IMR-90 (cell line): ENCODE results near the gene TMEM129. TPM values are rescaled to one million over a fixed set of nuclear protein-coding genes. Genes with fewer than 3 reads are reported as not detected.

Experiments
- ATAC-seq: fragments of 200-7000 bp; cut with Tn5 transposase; 2 replicates; pipeline ENCODE4 v1.9.1; 2020; ENCODE audit warnings: low read depth, mild to moderate bottlenecking, moderate library complexity
- BruUV-seq: library from RNA; stranded (reverse); fragments of 400-500 nt; replicated peaks from 2 replicates; lab custom pipeline; 2021; lab: Mats Ljungman, UMichigan
- CTCF ChIA-PET: fragments of 300-600 bp; formaldehyde crosslinking; extraction: SDS; loops from one replicate; lab custom pipeline; 2021; ENCODE audit warnings: antibody characterized with exemption; lab: Yijun Ruan, JAX
- POLR2A ChIA-PET: fragments of 300-600 bp; sonication (Branson Sonifier 250); formaldehyde crosslinking; loops from one replicate; lab custom pipeline; 2022; ENCODE audit warnings: antibody characterized with exemption; ENCODE audit not compliant: unreplicated experiment; lab: Charles Lee
- DNase-seq: peaks from one replicate; pipeline ENCODE4 v3.0.0; 2013
- H2AFZ ChIP-seq: replicated peaks from 2 replicates; pipeline ENCODE3; 2013; ENCODE audit warnings: low read length, mild to moderate bottlenecking; ENCODE audit not compliant: poor library complexity
- H2AK5ac ChIP-seq: 2 replicates; pipeline ENCODE4 v1.6.1; 2013; ENCODE audit warnings: low read depth, low read length, inconsistent platforms
- H2AK9ac ChIP-seq: replicated peaks from 2 replicates; pipeline ENCODE3; 2013; ENCODE audit warnings: mild to moderate bottlenecking, low read depth, low read length, moderate library complexity; ENCODE audit not compliant: poor library complexity
- H2BK120ac ChIP-seq: 2 replicates; pipeline ENCODE4 v1.6.1; 2013; ENCODE audit warnings: low read depth, low read length, inconsistent platforms
- H2BK15ac ChIP-seq: 3 replicates; pipeline ENCODE4 v1.6.1; 2013; ENCODE audit warnings: low read depth, low read length, inconsistent platforms
- H2BK20ac ChIP-seq: 2 replicates; pipeline ENCODE4 v1.6.1; 2013; ENCODE audit warnings: low read depth, mild to moderate bottlenecking, inconsistent platforms, low read length, moderate library complexity
- H2BK5ac ChIP-seq: 2 replicates; pipeline ENCODE4 v1.6.1; 2013; ENCODE audit warnings: mild to moderate bottlenecking, low read depth, low read length, inconsistent platforms; ENCODE audit not compliant: poor library complexity, severe bottlenecking
- H3K14ac ChIP-seq: replicated peaks from 2 replicates; pipeline ENCODE4 v1.6.1; 2013; ENCODE audit warnings: low read depth, low read length, inconsistent platforms
- H3K18ac ChIP-seq: 2 replicates; pipeline ENCODE4 v1.6.1; 2013; ENCODE audit warnings: low read depth, low read length, control low read depth
- H3K23ac ChIP-seq: 2 replicates; pipeline ENCODE4 v1.6.1; 2013; ENCODE audit warnings: low read depth, low read length, inconsistent platforms
- H3K27ac ChIP-seq: 2 replicates; pipeline ENCODE4 v1.5.1; 2013; ENCODE audit warnings: mild to moderate bottlenecking, control low read depth, low read length; ENCODE audit not compliant: insufficient read depth
- H3K27me3 ChIP-seq: 2 replicates; pipeline ENCODE4 v1.6.1; 2013; ENCODE audit warnings: low read length; ENCODE audit not compliant: control insufficient read depth, insufficient read depth
- H3K36me3 ChIP-seq: 2 replicates; pipeline ENCODE4 v1.6.1; 2013; ENCODE audit warnings: low read length, mixed read lengths; ENCODE audit not compliant: control insufficient read depth, insufficient read depth
- H3K4ac ChIP-seq: 2 replicates; pipeline ENCODE4 v1.6.1; 2013; ENCODE audit warnings: low read depth, low read length, inconsistent platforms
- H3K4me1 ChIP-seq: 2 replicates; pipeline ENCODE4 v1.6.1; 2013; ENCODE audit warnings: low read length, mixed read lengths; ENCODE audit not compliant: control insufficient read depth, insufficient read depth
- H3K4me2 ChIP-seq: 2 replicates; pipeline ENCODE4 v1.6.1; 2013; ENCODE audit warnings: low read depth, mild to moderate bottlenecking, control low read depth, low read length, moderate library complexity
- H3K4me3 ChIP-seq: 2 replicates; pipeline ENCODE4 v1.5.1; 2013; ENCODE audit warnings: low read depth, mild to moderate bottlenecking, control low read depth, low read length, moderate library complexity; ENCODE audit not compliant: insufficient read depth
- H3K56ac ChIP-seq: 2 replicates; pipeline ENCODE4 v1.6.1; 2013; ENCODE audit warnings: low read length, inconsistent platforms; ENCODE audit not compliant: insufficient read depth; ENCODE audit errors: extremely low read depth
- H3K79me1 ChIP-seq, 2 experiments: 2 replicates each; pipeline ENCODE4 v1.6.1; 2013; ENCODE audit warnings: low read length in 2 of 2, inconsistent platforms in 1 of 2, low read depth in 1 of 2
- H3K9ac ChIP-seq: 2 replicates; pipeline ENCODE4 v1.6.1; 2013; ENCODE audit warnings: low read depth, low read length, control low read depth
- H3K9me1 ChIP-seq: 2 replicates; pipeline ENCODE4 v1.6.1; 2013; ENCODE audit warnings: low read length, inconsistent platforms; ENCODE audit not compliant: insufficient read depth
- H3K9me3 ChIP-seq: 2 replicates; pipeline ENCODE4 v1.6.1; 2013; ENCODE audit warnings: low read length; ENCODE audit not compliant: control insufficient read depth, insufficient read depth
- H4K20me1 ChIP-seq: 2 replicates; pipeline ENCODE4 v1.6.1; 2013; ENCODE audit warnings: low read length, inconsistent platforms; ENCODE audit not compliant: insufficient read depth
- H4K5ac ChIP-seq: 2 replicates; pipeline ENCODE4 v1.6.1; 2013; ENCODE audit warnings: mild to moderate bottlenecking, low read depth, low read length, control low read depth
- H4K8ac ChIP-seq, 2 experiments: 2 replicates each; pipeline ENCODE4 v1.6.1; 2013; ENCODE audit warnings: low read depth in 2 of 2, low read length in 2 of 2, control low read depth in 1 of 2, inconsistent platforms in 1 of 2
- H4K91ac ChIP-seq: 2 replicates; pipeline ENCODE4 v1.6.1; 2013; ENCODE audit warnings: low read depth, low read length, inconsistent platforms; ENCODE audit not compliant: insufficient read depth
- CHD1 ChIP-seq: IDR thresholded peaks from 2 replicates; pipeline ENCODE4 v1.6.1; 2012; ENCODE audit warnings: low read depth, low read length, improper control_type of control experiment
- CTCF ChIP-seq: conservative IDR thresholded peaks from 2 replicates; pipeline ENCODE4 v1.5.1; 2012; ENCODE audit warnings: mild to moderate bottlenecking, low read depth, low read length, improper control_type of control experiment
- ELK1 ChIP-seq: fragments of 150-350 bp; IDR thresholded peaks from 2 replicates; pipeline ENCODE4 v1.6.1; 2016; ENCODE audit warnings: low read depth, mild to moderate bottlenecking, low read length, moderate library complexity, borderline replicate concordance
- FOS ChIP-seq: fragments of 150-350 bp; IDR thresholded peaks from 2 replicates; pipeline ENCODE4 v1.6.1; 2016; ENCODE audit warnings: low read depth, low read length
- MAFK ChIP-seq: IDR thresholded peaks from 2 replicates; pipeline ENCODE4 v1.6.1; 2012; ENCODE audit warnings: low read depth, low read length, improper control_type of control experiment
- MAZ ChIP-seq: IDR thresholded peaks from 2 replicates; pipeline ENCODE4 v1.6.1; 2012; ENCODE audit warnings: low read depth, mild to moderate bottlenecking, low read length, improper control_type of control experiment, moderate library complexity, borderline replicate concordance
- NFE2L2 ChIP-seq: fragments of 150-350 bp; IDR thresholded peaks from 2 replicates; pipeline ENCODE4 v1.6.1; 2016; ENCODE audit warnings: low read depth, mild to moderate bottlenecking, low read length
- POLR2A ChIP-seq: IDR thresholded peaks from 2 replicates; pipeline ENCODE4 v1.6.1; 2012; ENCODE audit warnings: mild to moderate bottlenecking, low read depth, low read length
- RAD21 ChIP-seq: IDR thresholded peaks from 2 replicates; pipeline ENCODE4 v1.6.1; 2012; ENCODE audit warnings: low read length, improper control_type of control experiment
- RCOR1 ChIP-seq: IDR thresholded peaks from 2 replicates; pipeline ENCODE4 v1.6.1; 2012; ENCODE audit warnings: mild to moderate bottlenecking, low read length, improper control_type of control experiment; ENCODE audit not compliant: insufficient replicate concordance
- WGBS, 2 experiments: methylation state at CpG; one replicate each; pipeline versions ENCODE4 v1.1.5 to v1.1.7; 2013; ENCODE audit warnings: missing lambda C conversion rate in 2 of 2; ENCODE audit not compliant: insufficient read length in 1 of 2; ENCODE audit errors: extremely low coverage in 2 of 2; 5-methylcytosine and 5-hydroxymethylcytosine counted together
- dilution Hi-C: fragments of 300-500 bp; cut with HindIII; formaldehyde crosslinking; loops from one replicate; pipeline ENCODE4 v1.14.3; 2018; ENCODE audit warnings: low sequenced_read_pairs; ENCODE audit not compliant: unreplicated experiment
- in situ Hi-C: fragments of 300-500 bp; cut with MboI; formaldehyde crosslinking; loops from 3 replicates; pipeline ENCODE4 v1.14.3; 2019; ENCODE audit warnings: low sequenced_read_pairs, inconsistent platforms, mixed read lengths
- intact Hi-C: fragments of 100-400 bp; cut with micrococcal nuclease; formaldehyde crosslinking; loops from 2 replicates; pipeline ENCODE4 v1.10.0; 2022
- polyA plus RNA-seq, 3 experiments: library from polyadenylated mRNA; depleted of rRNA; stranded (reverse); fragments of >200 nt; gene quantifications; 2 replicates each; pipeline ENCODE4 v1.2.3, GENCODE V29; 2012; ENCODE audit warnings: low replicate concordance in 1 of 3
- total RNA-seq: library from RNA; depleted of rRNA; stranded (reverse); fragments of >200 nt; gene quantifications from 2 replicates; pipeline ENCODE4 v1.2.3, GENCODE V29; 2012

TMEM129 gene
- total and polyA plus RNA-seq, 2 of the 4 experiments (the other 2 are of a cell fraction), result 6.6 to 26.6 TPM

- no peak for DNase-seq
- WGBS, 2 experiments, result 100% methylated on average over 7 of the region's 20 CpGs; no CpG with 5 or more reads in 1 of the 2 experiments
Measured at GRCh38 chr4:1735215-1735614, 14.1 kb upstream of the TMEM129 start.

More at GRCh38 chr4:1735215-1735614, 14.1 kb upstream of the TMEM129 start:
- Histone ChIP-seq H3K56ac (no peak overlapping the region), H3K18ac (no peak overlapping the region), H3K4me2 (no peak overlapping the region), H4K5ac (no peak overlapping the region), H3K27me3 (no peaks in the 10 kb centered on the region), H2AFZ (no peak overlapping the region), H3K4me3 (no peak overlapping the region), H3K23ac (no peak overlapping the region), H3K4me1 (peaks cover 2% of the 10 kb centered on the region; the same call in 1 of the 2 replicates), H3K27ac (no peak overlapping the region), H4K8ac (no peak overlapping the region), H2AK5ac (no peak overlapping the region), H3K14ac (no peak overlapping the region), H2BK120ac (no peak overlapping the region), H2BK20ac (no peak overlapping the region), H3K4ac (no peak overlapping the region), H3K9me3 (peaks cover 11% of the 10 kb centered on the region), H3K79me1 (peaks cover 31 to 54% of the 10 kb centered on the region in 2 experiments), H2AK9ac (peak overlapping the region; percentile 55), H2BK5ac (no peak overlapping the region), H2BK15ac (no peak overlapping the region), H4K91ac (no peak overlapping the region), H3K36me3 (peaks cover 53% of the 10 kb centered on the region), H3K9me1 (peaks cover 6% of the 10 kb centered on the region), H3K9ac (no peak overlapping the region), H4K20me1 (peaks cover 12% of the 10 kb centered on the region; the same call in 1 of the 2 replicates)
- ChIA-PET POLR2A (no interaction called here), CTCF (no interaction called here)
- dilution Hi-C loops, result no loop called here
- TF ChIP-seq RCOR1 (no peak), CHD1 (no peak), NFE2L2 (no peak), FOS (no peak), POLR2A (no peak), ELK1 (no peak), MAFK (no peak), RAD21 (no peak), MAZ (no peak), CTCF (no peak)
- ATAC-seq, result no peak
- in situ Hi-C loops, result no loop called here
- intact Hi-C loops, result no loop called here
- BruUV-seq, result no TSS peak
